ENCODE measurements around the gene ZNF324. TPM values are rescaled to one million over a fixed set of nuclear protein-coding genes. Genes with fewer than 3 reads are reported as not detected.
A peak's percentile ranks its signal among the peaks of the same experiment; 100 is the strongest.

ZNF324 gene
- total and polyA plus RNA-seq, 2 of the 13 experiments (the other 11 are each of a cell fraction or from before 2014, with no cell fraction given) = 1.1 to 4.7 TPM

DNA sequence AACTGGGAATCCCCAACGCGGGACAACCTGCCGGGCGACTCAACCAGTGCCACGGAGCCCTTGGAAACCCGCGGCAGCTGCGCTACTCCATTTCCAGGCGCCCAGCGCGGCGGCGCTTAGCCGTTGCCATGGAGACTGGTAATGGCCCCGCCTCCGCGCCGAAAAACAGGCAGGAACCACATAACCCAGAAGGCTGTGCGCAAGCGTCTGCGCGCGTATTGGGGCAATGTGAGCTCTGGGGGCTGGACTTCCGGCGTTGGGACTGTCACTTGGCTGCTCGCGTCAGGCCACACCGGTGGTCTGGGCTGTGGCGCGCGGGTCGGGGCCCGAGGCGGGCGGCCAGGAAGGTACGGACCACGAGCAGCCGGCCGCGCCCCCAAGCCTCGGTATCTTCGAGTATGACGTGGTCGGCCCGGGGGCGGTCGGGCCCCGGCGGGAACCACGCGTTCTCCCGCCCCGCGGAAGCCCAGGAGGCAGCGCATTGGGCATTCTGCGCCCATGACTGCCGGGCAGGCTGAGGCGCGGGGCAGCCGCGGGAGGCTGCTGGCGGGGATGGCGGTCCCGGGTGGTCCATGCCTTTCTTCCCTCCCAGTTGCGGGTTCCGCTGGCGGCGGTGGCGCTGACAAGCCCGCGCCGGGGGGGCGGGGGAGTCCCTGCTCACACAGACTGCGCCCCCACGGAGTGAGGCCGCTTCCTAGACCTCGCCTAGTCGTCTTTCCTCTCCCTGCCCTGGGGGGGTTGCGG lies 15.3 kb upstream of the ZNF324 start, which contains the start of gene ZNF324B (continued):
- TF ChIP-seq HBP1 (CRISPR knock-in tag; IDR thresholded peaks at IDR 0.05; ENCODE audit: low read depth) (no peak), NR2F6 (IDR thresholded peaks at IDR 0.05) (no peak), NR2F6 (CRISPR knock-in tag; IDR thresholded peaks at IDR 0.05) (no peak), PAX8 (CRISPR knock-in tag; IDR thresholded peaks at IDR 0.05; ENCODE audit: borderline replicate concordance) (no peak), MEIS2 (CRISPR knock-in tag; IDR thresholded peaks at IDR 0.05) (no peak), PLSCR1 (CRISPR knock-in tag; IDR thresholded peaks at IDR 0.05; ENCODE audit: borderline replicate concordance) (no peak), ZBTB21 (CRISPR knock-in tag; IDR thresholded peaks at IDR 0.05) (no peak), CENPX (CRISPR knock-in tag; IDR thresholded peaks at IDR 0.05) (no peak), MED13 (CRISPR knock-in tag; IDR thresholded peaks at IDR 0.05) (no peak), GPBP1L1 (CRISPR knock-in tag; IDR thresholded peaks at IDR 0.05) (no peak), ZKSCAN8 (CRISPR knock-in tag; IDR thresholded peaks at IDR 0.05; ENCODE audit: borderline replicate concordance) (no peak), ZFP62 (CRISPR knock-in tag; IDR thresholded peaks at IDR 0.05) (no peak), ZNF546 (CRISPR knock-in tag; conservative IDR thresholded peaks at IDR 0.05) (no peak), HMG20B (CRISPR knock-in tag; conservative IDR thresholded peaks at IDR 0.05) (no peak), TARDBP (CRISPR knock-in tag; IDR thresholded peaks at IDR 0.05) (no peak), ZNF235 (CRISPR knock-in tag; IDR thresholded peaks at IDR 0.05; ENCODE audit: borderline replicate concordance) (0 out of 2 replicates have a peak, but pooled peaks have one; percentile 71), MTA3 (CRISPR knock-in tag; IDR thresholded peaks at IDR 0.05) (no peak), HDAC6 (IDR thresholded peaks at IDR 0.05; ENCODE audit: low read depth, low read length) (no peak), IRX3 (CRISPR knock-in tag; IDR thresholded peaks at IDR 0.05; ENCODE audit: borderline replicate concordance, low read depth) (no peak), ZNF430 (CRISPR knock-in tag; IDR thresholded peaks at IDR 0.05) (0 out of 2 replicates have a peak, but pooled peaks have one; percentile 27), ZNF3 (CRISPR knock-in tag; IDR thresholded peaks at IDR 0.05) (no peak), NR2C2 (CRISPR knock-in tag; IDR thresholded peaks at IDR 0.05; ENCODE audit: borderline replicate concordance) (peak; percentile 58; the same call in 1 of the 2 replicates), ZNF329 (CRISPR knock-in tag; IDR thresholded peaks at IDR 0.05; ENCODE audit: low read depth) (no peak), MLX (CRISPR knock-in tag; IDR thresholded peaks at IDR 0.05) (no peak), ZNF543 (CRISPR knock-in tag; IDR thresholded peaks at IDR 0.05) (no peak; the same call in 1 of the 2 replicates), ZNF207 (IDR thresholded peaks at IDR 0.05; ENCODE audit: borderline replicate concordance) (no peak), SATB2 (CRISPR knock-in tag; IDR thresholded peaks at IDR 0.05) (no peak), ZFP1 (CRISPR knock-in tag; IDR thresholded peaks at IDR 0.05) (no peak), TBP (CRISPR knock-in tag; IDR thresholded peaks at IDR 0.05) (no peak), MATR3 (CRISPR knock-in tag; IDR thresholded peaks at IDR 0.05) (no peak), ZMYM2 (CRISPR knock-in tag; IDR thresholded peaks at IDR 0.05) (no peak)
